ENCODE measurements around the gene DMRTC2.

The DMRTC2 gene

GRCh38 chr19:41807176-41807575, 37.7 kb upstream of the DMRTC2 start (continued):
- TF ChIP-seq ELK4 (IDR thresholded peaks at IDR 0.05; ENCODE audit: borderline replicate concordance, low read depth, low read length) (no peak), ZNF791 (tag by site-specific recombination; IDR thresholded peaks at IDR 0.05) (no peak), ZNF23 (tag by site-specific recombination; IDR thresholded peaks at IDR 0.05; ENCODE audit: borderline replicate concordance) (no peak), ZNF391 (tag by site-specific recombination; IDR thresholded peaks at IDR 0.05; ENCODE audit: borderline replicate concordance, low read depth) (no peak), ZNF560 (tag by site-specific recombination; IDR thresholded peaks at IDR 0.05; ENCODE audit: borderline replicate concordance) (no peak)

GRCh38 chr19:41808663-41809566, 35.9 kb upstream of the DMRTC2 start:
- ChIA-PET CTCF (interaction anchor here (0.7 to 7.2 kb wide), 5 partner anchors 12 to 102 kb away, joined by 3 to 63 read pairs (median 7); no protein-coding TSS in a partner anchor), POLR2A (no interaction called here)
- Histone ChIP-seq H3K4me3 (ENCODE audit: low read depth, low read length) (no peak overlapping the region), H3K36me3 (ENCODE audit: control insufficient read depth in 2 of 2, insufficient read depth in 1 of 2, low read length in 2 of 2) (no peaks in the 10 kb centered on the region), H3K4me1 (ENCODE audit: control insufficient read depth, insufficient read depth, low read length) (no peaks in the 10 kb centered on the region), H3K9me3 (ENCODE audit: control insufficient read depth, insufficient read depth, low read depth, low read length) (no peaks in the 10 kb centered on the region), H3K27ac (ENCODE audit: extremely low read depth, low read depth, low read length) (no peak overlapping the region)
- TF ChIP-seq ZNF692 (tag by site-specific recombination; IDR thresholded peaks at IDR 0.05), result no peak
- TF ChIP-seq KLF17 (tag by site-specific recombination; IDR thresholded peaks at IDR 0.05), result 0 out of 2 replicates have a peak, but pooled peaks have one; percentile 29
- no peak for TF ChIP-seq ZNF16 (tag by site-specific recombination; IDR thresholded peaks at IDR 0.05; ENCODE audit: low read depth)
- TF ChIP-seq ZNF621 (tag by site-specific recombination; IDR thresholded peaks at IDR 0.05), result no peak
- no peak for TF ChIP-seq ZEB2 (tag by site-specific recombination; IDR thresholded peaks at IDR 0.05)
- TF ChIP-seq ZNF239 (tag by site-specific recombination; IDR thresholded peaks at IDR 0.05), result no peak
- TF ChIP-seq ZNF140 (tag by site-specific recombination; IDR thresholded peaks at IDR 0.05), result no peak

GRCh38 chr19:41810301-41810700, 34.5 kb upstream of the DMRTC2 start:
- no peak overlapping the region for H3K4me3 ChIP-seq (ENCODE audit: low read depth, low read length)
- H3K27ac ChIP-seq (ENCODE audit: extremely low read depth, low read depth, low read length), result no peak overlapping the region
- no peaks in the 10 kb centered on the region for H3K4me1 ChIP-seq (ENCODE audit: control insufficient read depth, insufficient read depth, low read length)
- no peaks in the 10 kb centered on the region for H3K9me3 ChIP-seq (ENCODE audit: control insufficient read depth, insufficient read depth, low read depth, low read length)
- TF ChIP-seq GFI1B (tag by site-specific recombination; IDR thresholded peaks at IDR 0.05) (no peak), PRDM1 (tag by site-specific recombination; IDR thresholded peaks at IDR 0.05) (no peak), ZNF521 (tag by site-specific recombination; IDR thresholded peaks at IDR 0.05) (no peak), GLIS2 (tag by site-specific recombination; IDR thresholded peaks at IDR 0.05) (no peak), KLF10 (tag by site-specific recombination; IDR thresholded peaks at IDR 0.05) (no peak), ATF2 (tag by site-specific recombination; IDR thresholded peaks at IDR 0.05; ENCODE audit: low read depth) (no peak), ZFP69B (tag by site-specific recombination; IDR thresholded peaks at IDR 0.05) (no peak), ZNF544 (tag by site-specific recombination; IDR thresholded peaks at IDR 0.05) (no peak), ZNF837 (tag by site-specific recombination; IDR thresholded peaks at IDR 0.05) (no peak), ZNF302 (tag by site-specific recombination; IDR thresholded peaks at IDR 0.05; ENCODE audit: low read depth) (no peak)
- no peaks in the 10 kb centered on the region for H3K36me3 ChIP-seq (ENCODE audit: control insufficient read depth in 2 of 2, insufficient read depth in 1 of 2, low read length in 2 of 2)
- ChIA-PET POLR2A (interaction anchor here (1.1 kb wide), 1 partner anchor 24 kb away, joined by 3 read pairs; no protein-coding TSS in a partner anchor), CTCF (interaction anchor here (0.7 to 4.0 kb wide), 5 partner anchors 15 to 258 kb away, joined by 3 to 27 read pairs (median 12); no protein-coding TSS in a partner anchor)
